H1 (cell line): ENCODE measurements around the gene NRXN3. TPM values are rescaled to one million over a fixed set of nuclear protein-coding genes. Genes with fewer than 3 reads are reported as not detected.

Source experiments
- CTCF ChIA-PET: fragments of 300-600 bp; sonication (Branson Sonifier 250); formaldehyde crosslinking; loops from one replicate; lab custom pipeline; 2021; ENCODE audit not compliant: partially characterized antibody; lab: Charles Lee
- POLR2A ChIA-PET: fragments of 300-600 bp; sonication (Branson Sonifier 250); formaldehyde crosslinking; loops from one replicate; lab custom pipeline; 2021; ENCODE audit warnings: inconsistent platforms; ENCODE audit not compliant: partially characterized antibody; lab: Charles Lee
- DNase-seq, 2 experiments: peaks; one replicate each; pipeline versions ENCODE4 v3.0.0 to v3.0.0-alpha.2; 2010 to 2022; ENCODE audit warnings: low spot score in 2 of 2, low read depth in 1 of 2, mixed read lengths in 1 of 2
- FAIRE-seq: peaks from 2 replicates; lab custom pipeline; 2011; peaks lifted over from hg19 to GRCh38; lab: Jason Lieb, UNC
- H2AFZ ChIP-seq: 2 replicates; pipeline ENCODE4 v1.8.1; 2012; ENCODE audit warnings: low read length, inconsistent platforms
- H2AK5ac ChIP-seq: 2 replicates; pipeline ENCODE4 v1.6.1; 2013; ENCODE audit warnings: low read depth, low read length
- H2BK120ac ChIP-seq: replicated peaks from 2 replicates; pipeline ENCODE3; 2013; ENCODE audit warnings: low read depth, low read length, inconsistent platforms
- H2BK12ac ChIP-seq: 2 replicates; pipeline ENCODE4 v1.6.1; 2013; ENCODE audit warnings: low read depth, low read length
- H2BK15ac ChIP-seq: 2 replicates; pipeline ENCODE4 v1.6.1; 2013; ENCODE audit warnings: low read length
- H2BK20ac ChIP-seq: 2 replicates; pipeline ENCODE4 v1.6.1; 2013; ENCODE audit warnings: low read length
- H2BK5ac ChIP-seq: 2 replicates; pipeline ENCODE4 v1.6.1; 2013; ENCODE audit warnings: low read depth, low read length
- H3K14ac ChIP-seq: 2 replicates; pipeline ENCODE4 v1.6.1; 2013; ENCODE audit warnings: inconsistent platforms; ENCODE audit not compliant: insufficient read length
- H3K18ac ChIP-seq: 2 replicates; pipeline ENCODE4 v1.6.1; 2013; ENCODE audit warnings: low read length; ENCODE audit errors: extremely low read depth
- H3K23ac ChIP-seq: 2 replicates; pipeline ENCODE4 v1.6.1; 2013; ENCODE audit warnings: inconsistent platforms; ENCODE audit not compliant: insufficient read length
- H3K23me2 ChIP-seq: 2 replicates; pipeline ENCODE4 v1.6.1; 2013; ENCODE audit warnings: low read depth, low read length
- H3K27ac ChIP-seq: 2 replicates; pipeline ENCODE4 v1.6.1; 2011; ENCODE audit warnings: low read depth, low read length, inconsistent platforms
- H3K27me3 ChIP-seq, 4 experiments: replicated peaks in 1 of 4; 1 replicate in 1 of 4; 2 replicates in 3 of 4; pipeline versions ENCODE4 v1.6.1 to v1.8.1; 2011 to 2013; ENCODE audit warnings: low read length in 3 of 4, mild to moderate bottlenecking in 3 of 4, inconsistent platforms in 2 of 4, mixed read lengths in 2 of 4, moderate library complexity in 1 of 4; ENCODE audit not compliant: control insufficient read depth in 3 of 4, insufficient read depth in 3 of 4; ENCODE audit errors: extremely low read depth in 1 of 4
- H3K36me3 ChIP-seq, 4 experiments: 2 replicates each; pipeline versions ENCODE4 v1.6.1 to v1.8.1; 2011 to 2013; ENCODE audit warnings: mild to moderate bottlenecking in 4 of 4, low read length in 3 of 4, moderate library complexity in 2 of 4, control low read depth in 1 of 4, inconsistent platforms in 1 of 4; ENCODE audit not compliant: insufficient read depth in 4 of 4, control insufficient read depth in 2 of 4
- H3K4ac ChIP-seq: replicated peaks from 2 replicates; pipeline ENCODE3; 2013; ENCODE audit warnings: low read length, low read depth, mixed read lengths, inconsistent platforms; ENCODE audit not compliant: insufficient read length
- H3K4me1 ChIP-seq, 4 experiments: replicated peaks in 1 of 4; 1 replicate in 1 of 4; 2 replicates in 3 of 4; pipeline versions ENCODE4 v1.6.1 to v1.8.1; 2011 to 2013; ENCODE audit warnings: low read length in 3 of 4, inconsistent platforms in 2 of 4, mixed read lengths in 1 of 4; ENCODE audit not compliant: insufficient read depth in 4 of 4, control insufficient read depth in 3 of 4
- H3K4me2 ChIP-seq, 2 experiments: 2 replicates each; pipeline versions ENCODE4 v1.6.1 to v1.8.1; 2011 to 2013; ENCODE audit warnings: low read depth in 2 of 2, low read length in 2 of 2, control low read depth in 1 of 2, inconsistent platforms in 1 of 2, mild to moderate bottlenecking in 1 of 2; ENCODE audit not compliant: insufficient read depth in 1 of 2
- H3K4me3 ChIP-seq, 4 experiments: fragments of 200-600, 300-600 bp in 1 of 4; sonication (generic), shearing (Covaris generic), sonication (Bioruptor Twin) in 1 of 4; 2 replicates each; pipeline versions ENCODE4 v1.5.1 to v1.8.1; 2011 to 2016; ENCODE audit warnings: low read length in 4 of 4, low read depth in 3 of 4, control low read depth in 2 of 4, inconsistent platforms in 2 of 4, mild to moderate bottlenecking in 2 of 4, mixed read lengths in 1 of 4, moderate library complexity in 1 of 4; ENCODE audit not compliant: insufficient read depth in 2 of 4; ENCODE audit errors: extremely low read depth in 1 of 4
- H3K56ac ChIP-seq: replicated peaks from 2 replicates; pipeline ENCODE3; 2013; ENCODE audit warnings: low read depth, mild to moderate bottlenecking, mixed read lengths, low read length, inconsistent platforms; ENCODE audit not compliant: insufficient read length
- H3K79me1 ChIP-seq: 2 replicates; pipeline ENCODE4 v1.6.1; 2013; ENCODE audit warnings: low read depth, low read length, control low read depth
- H3K79me2 ChIP-seq, 2 experiments: 2 replicates each; pipeline versions ENCODE4 v1.6.1 to v1.8.1; 2012 to 2013; ENCODE audit warnings: low read length in 2 of 2, mild to moderate bottlenecking in 2 of 2, inconsistent platforms in 1 of 2; ENCODE audit not compliant: insufficient read depth in 2 of 2, control insufficient read depth in 1 of 2
- H3K9ac ChIP-seq, 4 experiments: replicated peaks in 1 of 4; 1 replicate in 1 of 4; 2 replicates in 3 of 4; pipeline versions ENCODE4 v1.6.1 to v1.8.1; 2011 to 2013; ENCODE audit warnings: low read depth in 3 of 4, low read length in 3 of 4, control low read depth in 2 of 4, mild to moderate bottlenecking in 2 of 4, moderate library complexity in 2 of 4, inconsistent platforms in 1 of 4; ENCODE audit errors: extremely low read depth in 1 of 4
- H3K9me3 ChIP-seq, 2 experiments: 2 replicates each; pipeline versions ENCODE4 v1.6.1 to v1.8.1; 2012 to 2013; ENCODE audit warnings: mild to moderate bottlenecking in 2 of 2, moderate library complexity in 2 of 2, control low read depth in 1 of 2, inconsistent platforms in 1 of 2, low read depth in 1 of 2, low read length in 1 of 2, mixed read lengths in 1 of 2; ENCODE audit not compliant: insufficient read depth in 2 of 2
- H4K20me1 ChIP-seq, 2 experiments: replicated peaks in 1 of 2; 2 replicates each; pipeline versions ENCODE3 to v1.8.1; 2011 to 2013; ENCODE audit warnings: inconsistent platforms in 2 of 2, low read length in 2 of 2, mild to moderate bottlenecking in 1 of 2; ENCODE audit not compliant: insufficient read depth in 2 of 2, control insufficient read depth in 1 of 2
- H4K5ac ChIP-seq: 2 replicates; pipeline ENCODE4 v1.6.1; 2013; ENCODE audit warnings: low read length, low read depth, mixed read lengths, inconsistent platforms; ENCODE audit not compliant: insufficient read length
- H4K8ac ChIP-seq: 2 replicates; pipeline ENCODE4 v1.8.0; 2013; ENCODE audit warnings: mild to moderate bottlenecking, moderate library complexity, low read length, inconsistent platforms; ENCODE audit not compliant: insufficient read depth; ENCODE audit errors: extremely low read depth
- H4K91ac ChIP-seq: replicated peaks from 2 replicates; pipeline ENCODE3; 2013; ENCODE audit warnings: low read length, mixed read lengths, inconsistent platforms; ENCODE audit not compliant: insufficient read length
- CHD2 ChIP-seq: IDR thresholded peaks from 2 replicates; pipeline ENCODE4 v1.6.1; 2012; ENCODE audit warnings: low read length, improper control_type of control experiment
- FOSL1 ChIP-seq: IDR thresholded peaks from 2 replicates; pipeline ENCODE4 v1.6.1; 2011; ENCODE audit warnings: mild to moderate bottlenecking, low read depth, low read length, moderate library complexity; ENCODE audit not compliant: insufficient read depth
- WGBS, 2 experiments: shearing (Covaris generic) in 1 of 2; methylation state at CpG; one replicate each; pipeline versions ENCODE4 v1.1.6 to v1.1.7; 2013 to 2015; ENCODE audit warnings: low lambda C conversion rate in 2 of 2, mixed read lengths in 2 of 2, inconsistent platforms in 1 of 2, low coverage in 1 of 2, missing lambda C conversion rate in 1 of 2; ENCODE audit not compliant: insufficient replicate concordance in 2 of 2, insufficient coverage in 1 of 2, insufficient read length in 1 of 2; ENCODE audit errors: extremely low coverage in 1 of 2, missing lambda C conversion rate in 1 of 2; 5-methylcytosine and 5-hydroxymethylcytosine counted together
- polyA plus RNA-seq, 7 experiments: library from polyadenylated mRNA; depleted of rRNA in 3 of 7; stranded (reverse) in 5 of 7; unstranded in 2 of 7; fragments of >200 nt in 5 of 7; fragments of 200-250 nt in 2 of 7; gene quantifications; 1 replicate in 5 of 7; 2 replicates in 1 of 7; 4 replicates in 1 of 7; pipeline versions ENCODE4 v1.2.1 to v1.2.3, GENCODE V29; 2011 to 2013; ENCODE audit warnings: missing spikeins in 2 of 7, mixed read lengths in 2 of 7
- total RNA-seq: library from RNA; stranded (reverse); fragmentation: NEBNext Ultra II Directional; extraction: Animal tissue kit (Norgen Biotek cat#: 25700); gene quantifications from 2 replicates; pipeline ENCODE4 v1.2.1, GENCODE V29; 2021

NRXN3 gene
- total and polyA plus RNA-seq, 2 of the 8 experiments (the other 6 are each of a cell fraction or from before 2014, with no cell fraction given) = 2.6 to 4.1 TPM

DNA sequence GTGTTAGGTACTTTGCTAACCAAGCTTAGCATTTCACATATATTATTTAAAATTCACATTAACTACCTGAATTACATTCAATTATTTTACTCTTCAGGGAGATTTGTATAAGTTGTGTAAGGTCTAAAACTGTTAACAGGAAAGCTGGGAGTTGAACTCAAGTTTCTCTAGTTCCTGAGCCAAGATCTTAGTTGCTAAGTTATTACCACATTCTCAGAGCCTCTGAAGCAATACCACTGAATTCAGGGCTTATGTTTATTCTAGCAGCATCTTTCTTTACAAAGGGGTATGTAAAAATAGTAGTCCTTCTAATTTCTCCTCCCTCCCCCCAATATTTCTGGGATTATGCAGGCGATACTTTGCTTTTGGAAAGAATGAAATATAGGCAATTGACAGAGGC, 1254.3 kb downstream of the NRXN3 start:
- no peaks in the 10 kb centered on the region for H3K9me3 ChIP-seq
- no peak overlapping the region for H2BK120ac ChIP-seq
- H3K9ac ChIP-seq = no peak overlapping the region
- no peak overlapping the region for H3K14ac ChIP-seq
- H2BK15ac ChIP-seq = no peak overlapping the region
- H3K4me1 ChIP-seq = no peaks in the 10 kb centered on the region
- no peak overlapping the region for H3K23ac ChIP-seq
- H3K79me1 ChIP-seq = no peaks in the 10 kb centered on the region
- no peak overlapping the region for H3K4me2 ChIP-seq
- H4K91ac ChIP-seq = no peak overlapping the region
- no peak overlapping the region for H3K56ac ChIP-seq
- no peak for FAIRE-seq
- no peak overlapping the region for H2AK5ac ChIP-seq
- H4K20me1 ChIP-seq = no peaks in the 10 kb centered on the region
- DNase-seq = no peak
- H2BK12ac ChIP-seq = no peak overlapping the region
- ChIA-PET POLR2A (no interaction called here), CTCF (interaction anchor here (1.8 kb wide), 1 partner anchor 10 kb away, joined by 5 read pairs; no protein-coding TSS in a partner anchor)
- H3K79me2 ChIP-seq = no peaks in the 10 kb centered on the region
- TF ChIP-seq CHD2 (no peak), FOSL1 (no peak)
- peaks cover 0 to 1% (median 0%) of the 10 kb centered on the region in 4 experiments; a peak in 1 of 7 replicates for H3K27me3 ChIP-seq
- no peak overlapping the region for H3K4ac ChIP-seq
- no peak overlapping the region for H2AFZ ChIP-seq
- no peak overlapping the region for H2BK20ac ChIP-seq
- H3K23me2 ChIP-seq = no peaks in the 10 kb centered on the region
- H4K5ac ChIP-seq = no peak overlapping the region
- no peak overlapping the region for H2BK5ac ChIP-seq
- 100% methylated on average over 1 of the region's 1 CpG; no CpG with 5 or more reads in 1 of the 2 experiments for WGBS, 2 experiments
- H3K27ac ChIP-seq = no peak overlapping the region
- H3K36me3 ChIP-seq = no peaks in the 10 kb centered on the region
- H4K8ac ChIP-seq = no peak overlapping the region
- H3K18ac ChIP-seq = no peak overlapping the region
- H3K4me3 ChIP-seq = no peak overlapping the region
